Stimulated activated CD8-positive, alpha-beta memory T cell treated with anti-CD3 and anti-CD28 coated beads, Interleukin-12 subunit alpha, Interleukin-12 subunit beta, amount 100 ng/mL, for 24 hours (primary cell): ENCODE data around the gene RPS2.

Experiments used
- DNase-seq: peaks from one replicate; pipeline ENCODE4 v3.0.0-alpha.2; 2020; ENCODE audit errors: extremely low read depth

The RPS2 gene

DNA sequence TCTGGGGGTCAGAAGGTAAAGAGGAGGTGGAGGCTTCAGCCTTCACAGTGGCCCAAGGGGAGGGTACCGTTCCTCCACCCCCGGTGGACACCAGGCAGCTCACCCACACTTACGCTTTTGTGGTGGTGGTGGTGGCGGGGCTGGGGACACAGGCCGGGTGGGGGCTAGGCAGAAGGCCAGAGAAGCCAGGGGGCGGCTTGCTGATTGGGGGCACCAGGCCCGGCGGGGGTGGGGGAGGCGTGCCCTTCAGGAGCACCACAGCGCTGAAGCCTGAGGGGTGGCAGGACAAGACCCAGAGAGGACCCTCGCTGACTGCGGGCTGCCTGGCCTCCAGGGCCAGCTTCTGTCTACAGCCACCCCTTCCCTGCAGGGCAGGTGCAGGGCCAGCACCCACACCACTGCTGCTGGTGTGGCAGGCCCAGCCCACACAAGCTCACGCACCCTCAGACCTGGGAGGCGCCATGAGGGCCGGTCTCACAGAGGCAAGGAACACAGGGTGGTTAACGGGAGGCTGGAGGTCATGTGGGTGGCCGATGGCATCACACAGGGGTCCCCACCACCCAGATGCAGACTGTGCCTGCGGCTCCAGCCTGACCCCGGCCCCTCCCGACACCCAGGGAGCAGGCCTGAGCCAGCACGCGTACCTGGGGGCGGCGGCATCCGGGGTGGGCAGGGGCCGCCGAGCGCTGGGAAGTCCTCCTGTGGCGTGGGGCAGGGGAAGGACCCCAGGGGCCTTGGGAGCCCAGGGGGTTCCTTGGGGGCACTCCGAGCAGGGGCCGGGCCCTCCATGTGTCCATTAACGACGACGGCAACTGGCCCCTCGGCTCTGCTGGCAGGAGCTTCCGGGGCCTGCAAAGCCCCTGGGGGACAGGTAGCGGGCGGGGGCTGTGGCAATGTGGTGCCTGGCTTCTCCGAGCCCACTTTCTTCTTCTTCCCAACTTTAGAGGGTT, 34.5 kb upstream of the RPS2 start:
- no peak for DNase-seq

- no peak for DNase-seq
Observed at GRCh38 chr16:1998360-1998835, 33.8 kb upstream of the RPS2 start.

GRCh38 chr16:1997494-1998359, 33.1 kb upstream of the RPS2 start:
- no peak for DNase-seq

GRCh38 chr16:1993731-1994131, 29.1 kb upstream of the RPS2 start:
- no peak for DNase-seq

- no peak for DNase-seq
Observed at GRCh38 chr16:1992704-1993317, 28.2 kb upstream of the RPS2 start.

DNA sequence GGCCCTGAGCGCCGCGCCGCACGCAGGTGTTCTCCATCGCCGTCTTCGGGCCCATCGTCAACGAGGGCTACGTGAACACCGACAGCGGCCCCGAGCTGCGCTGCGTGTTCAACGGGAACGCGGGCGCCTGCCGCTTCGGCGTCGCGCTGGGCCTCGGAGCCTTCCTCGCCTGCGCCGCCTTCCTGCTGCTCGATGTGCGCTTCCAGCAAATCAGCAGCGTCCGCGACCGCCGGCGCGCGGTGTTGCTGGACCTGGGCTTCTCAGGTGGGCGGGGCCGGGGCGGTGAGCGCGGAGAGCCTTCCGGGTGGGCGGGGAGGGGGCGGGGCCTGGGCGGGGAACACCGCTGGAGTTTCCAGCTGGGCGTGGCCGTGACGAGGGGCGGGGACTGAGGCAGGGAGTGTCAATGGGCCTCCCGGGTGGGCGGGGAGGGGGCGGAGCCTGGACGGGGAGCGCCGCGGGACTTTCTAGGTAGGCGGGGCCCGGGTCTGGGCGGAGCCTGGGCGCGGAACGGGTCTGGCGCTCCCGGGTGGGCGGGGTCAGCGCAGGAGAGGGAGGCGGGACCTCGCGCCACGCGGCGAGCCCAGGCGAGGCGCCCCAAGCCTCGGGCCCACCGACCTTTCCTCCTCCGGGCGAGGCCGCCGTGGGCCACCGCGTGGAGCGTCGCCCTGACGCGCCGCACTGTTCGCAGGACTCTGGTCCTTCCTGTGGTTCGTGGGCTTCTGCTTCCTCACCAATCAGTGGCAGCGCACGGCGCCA, 27.5 kb upstream of the RPS2 start:
- peak; percentile 90 for DNase-seq

GRCh38 chr16:1991588-1991947, 26.9 kb upstream of the RPS2 start:
- no peak for DNase-seq

DNA sequence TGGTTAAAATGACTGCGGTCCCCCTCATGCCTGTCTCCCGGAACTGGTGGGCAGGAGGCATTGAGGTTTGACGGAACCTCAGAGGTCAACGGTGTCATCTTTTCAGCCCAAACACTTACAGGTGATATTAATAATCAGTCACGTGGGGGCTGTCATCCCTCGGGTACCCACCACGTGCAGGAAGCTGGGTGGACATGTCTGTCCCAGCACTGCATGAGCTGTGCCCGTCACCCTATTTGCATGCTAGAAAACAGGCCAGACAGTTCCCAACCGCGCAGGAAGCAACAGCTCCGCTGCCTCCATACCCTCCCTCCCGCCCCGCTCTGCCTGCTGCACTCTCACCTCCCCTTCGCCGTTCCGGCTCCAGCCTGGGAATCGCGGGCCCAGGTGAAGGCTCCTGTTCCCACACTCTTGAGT, 26.5 kb upstream of the RPS2 start:
- DNase-seq, result no peak

DNA sequence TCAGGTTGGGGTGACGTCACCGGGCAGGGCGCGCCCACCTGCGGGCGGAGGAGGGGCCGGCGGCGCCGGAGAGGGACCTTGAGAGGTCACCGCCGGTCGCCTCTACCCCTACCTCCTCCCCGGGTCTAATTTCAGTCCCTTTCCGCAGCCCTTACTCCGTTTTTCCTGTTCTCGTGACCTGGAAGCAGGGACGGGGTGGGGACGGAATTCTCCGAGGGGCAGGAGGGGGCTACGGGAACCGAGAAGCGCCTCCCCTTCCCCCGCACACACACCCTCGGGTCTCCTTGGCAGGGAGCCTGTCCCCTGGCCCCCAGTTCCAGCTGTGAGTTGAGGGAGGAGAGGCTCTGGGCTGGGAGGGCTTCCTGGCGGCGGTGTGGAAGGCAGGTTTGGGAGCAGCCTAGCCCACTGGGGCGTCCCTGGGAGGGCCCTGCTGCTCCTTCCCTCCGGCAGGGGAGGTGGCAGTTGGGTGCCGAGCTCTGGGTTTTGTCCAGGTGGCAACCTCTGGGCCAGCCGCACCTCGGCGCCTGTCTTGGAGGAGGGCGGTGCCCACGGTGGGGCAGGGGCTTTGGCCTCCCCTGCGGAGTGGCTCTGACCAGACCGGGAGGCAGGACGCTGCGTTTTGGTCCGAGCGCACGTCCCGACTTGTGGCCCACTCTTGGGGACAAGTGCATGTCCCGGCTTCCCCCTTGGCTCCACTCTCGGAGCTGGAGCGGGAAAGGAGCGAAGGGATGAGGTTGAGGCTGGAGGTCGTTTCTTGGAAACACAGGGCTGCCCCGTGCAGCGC, 25.9 kb upstream of the RPS2 start:
- no peak for DNase-seq

DNA sequence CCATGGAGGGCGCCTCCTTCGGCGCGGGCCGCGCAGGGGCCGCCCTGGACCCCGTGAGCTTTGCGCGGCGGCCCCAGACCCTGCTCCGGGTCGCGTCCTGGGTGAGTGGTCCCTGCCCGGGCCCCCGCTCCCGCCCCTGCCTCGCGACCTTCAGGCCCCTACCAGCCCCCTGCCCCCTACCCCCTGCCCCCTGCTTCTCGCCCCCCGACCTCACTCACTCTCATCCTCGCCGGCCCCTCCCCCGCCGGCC, 25.4 kb upstream of the RPS2 start:
- no peak for DNase-seq

DNA sequence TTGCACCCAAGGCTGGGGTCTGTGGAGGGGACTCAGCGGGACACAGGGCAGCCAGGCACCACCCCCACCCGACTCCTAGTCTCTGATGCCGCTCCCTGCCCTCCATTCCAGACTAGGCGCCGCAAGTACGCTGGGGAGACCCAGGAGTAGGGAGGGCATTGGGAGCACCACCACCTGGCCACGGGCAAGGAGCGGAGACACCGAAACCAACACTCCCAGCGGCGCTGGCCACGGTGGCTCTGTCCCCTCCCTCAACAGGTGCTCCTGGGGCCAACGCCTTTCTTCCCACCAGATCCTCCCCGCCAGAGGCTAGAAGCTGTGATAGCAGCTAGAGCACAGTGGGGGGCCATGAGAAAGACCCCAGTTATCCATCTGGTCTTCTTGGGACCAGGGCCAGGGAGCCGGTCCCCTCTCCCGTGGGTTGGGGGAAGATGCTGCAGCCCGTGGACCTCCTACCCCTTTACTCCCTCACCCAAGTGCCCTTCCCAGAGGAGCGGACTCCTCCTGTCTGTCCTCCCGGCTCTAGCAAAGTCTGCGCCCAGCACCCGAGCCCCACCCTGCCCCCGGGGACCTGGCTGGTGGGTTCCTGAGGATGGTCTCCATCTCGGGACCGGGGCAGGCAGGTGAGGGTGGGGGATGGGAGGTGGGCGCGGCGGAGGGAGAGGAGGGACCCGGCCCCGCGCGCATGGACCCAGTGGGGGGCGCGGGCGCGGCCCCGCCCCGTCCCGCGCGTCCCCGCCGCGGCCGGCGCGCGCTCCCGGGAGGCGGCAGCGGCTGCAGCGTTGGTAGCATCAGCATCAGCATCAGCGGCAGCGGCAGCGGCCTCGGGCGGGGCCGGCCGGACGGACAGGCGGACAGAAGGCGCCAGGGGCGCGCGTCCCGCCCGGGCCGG, 24.8 kb upstream of the RPS2 start, which contains the start of gene SYNGR3:
Gene SYNGR3 (plus strand): TSS at position 762 of the 892 bp plus-strand sequence. CDS start 133 bp downstream, outside the sequence.
- DNase-seq, result no peak

DNA sequence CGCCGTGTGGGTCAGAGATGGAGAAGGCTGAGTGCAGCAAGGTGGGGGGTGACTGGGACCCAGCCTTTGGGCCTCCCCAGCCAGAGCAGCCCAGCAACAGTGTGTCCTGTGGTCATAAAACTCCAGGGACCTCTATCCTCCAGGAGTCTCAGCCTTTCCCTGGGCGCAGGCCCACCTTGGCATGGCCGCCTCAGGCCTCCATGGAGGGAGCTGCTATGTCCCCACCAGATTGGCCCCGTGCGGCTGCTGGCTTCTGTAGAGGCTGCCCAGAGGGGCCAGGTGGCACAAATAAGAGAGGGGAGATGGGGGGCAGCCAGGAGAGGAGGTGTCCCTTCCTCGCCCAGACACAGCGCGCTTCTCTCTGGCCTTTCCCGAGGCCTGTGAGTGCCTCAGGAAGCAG, 22.6 kb upstream of the RPS2 start:
- DNase-seq, result no peak

- no peak for DNase-seq
Observed at GRCh38 chr16:1985466-1986150, 21.0 kb upstream of the RPS2 start.

DNA sequence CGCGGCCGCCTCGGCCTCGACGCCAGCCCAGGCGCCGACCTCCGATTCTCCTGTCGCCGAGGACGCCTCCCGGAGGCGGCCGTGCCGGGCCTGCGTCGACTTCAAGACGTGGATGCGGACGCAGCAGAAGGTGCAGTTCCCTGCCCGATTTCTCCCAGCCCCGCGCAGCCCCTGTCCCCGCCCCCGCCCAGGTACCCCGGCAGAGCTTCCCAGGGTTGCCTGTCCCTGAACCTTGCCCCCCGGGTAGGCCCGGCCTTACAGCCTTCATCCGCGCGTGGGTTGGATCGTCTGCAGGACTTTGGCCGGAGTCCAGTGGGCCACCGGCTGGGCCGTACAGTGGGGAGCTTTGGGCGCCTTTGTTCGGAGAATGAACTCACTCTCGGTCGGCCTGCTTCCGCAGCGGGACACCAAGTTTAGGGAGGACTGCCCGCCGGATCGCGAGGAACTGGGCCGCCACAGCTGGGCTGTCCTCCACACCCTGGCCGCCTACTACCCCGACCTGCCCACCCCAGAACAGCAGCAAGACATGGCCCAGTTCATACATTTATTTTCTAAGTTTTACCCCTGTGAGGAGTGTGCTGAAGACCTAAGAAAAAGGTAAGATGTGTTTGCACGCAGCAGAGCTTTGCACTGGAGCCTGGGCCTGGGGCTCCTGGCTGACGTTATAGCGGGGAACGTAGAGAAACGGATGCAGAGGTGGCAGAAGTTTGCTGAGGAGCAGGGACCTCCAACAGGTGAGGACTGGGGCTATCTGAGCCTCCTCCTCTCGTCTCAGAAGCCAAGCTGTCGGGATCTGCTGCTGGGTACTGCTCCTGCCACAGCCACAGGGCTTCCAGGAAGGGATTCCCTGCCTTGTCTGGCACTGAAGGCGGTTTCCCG, 20.0 kb upstream of the RPS2 start:
- DNase-seq, result no peak

GRCh38 chr16:1983544-1984346, 19.1 kb upstream of the RPS2 start, which contains the start of gene GFER:
Gene GFER, plus strand, starts transcription at chr16:1984193. Its CDS starts 26 bp downstream, at chr16:1984219.
- no peak for DNase-seq

DNA sequence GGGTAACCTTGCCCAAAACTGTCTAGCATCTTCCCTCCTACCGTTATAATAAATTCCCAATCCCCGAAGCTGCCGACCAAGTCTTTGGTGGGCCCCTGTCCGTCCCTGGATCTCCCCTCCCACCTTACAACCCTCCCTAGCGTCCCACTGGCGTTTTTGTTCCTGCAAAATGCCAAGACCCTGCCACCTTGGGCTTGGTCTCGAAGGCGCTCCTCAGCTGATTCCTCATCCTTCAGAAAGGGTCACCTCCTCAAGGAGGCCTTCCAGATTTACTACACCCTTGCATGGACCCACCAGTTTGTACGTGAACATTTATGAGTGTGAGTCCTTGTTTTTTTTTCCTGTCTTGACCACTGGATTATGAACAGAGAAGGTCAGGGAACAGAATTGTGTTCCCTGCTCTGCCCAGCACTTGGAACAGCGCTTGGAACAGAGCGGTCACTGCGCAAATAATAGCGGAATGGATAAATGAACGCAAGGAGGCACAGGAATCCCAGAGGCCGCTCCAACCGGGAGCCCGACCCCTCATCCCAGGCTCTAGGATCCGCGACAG, 18.4 kb upstream of the RPS2 start:
- no peak for DNase-seq

DNA sequence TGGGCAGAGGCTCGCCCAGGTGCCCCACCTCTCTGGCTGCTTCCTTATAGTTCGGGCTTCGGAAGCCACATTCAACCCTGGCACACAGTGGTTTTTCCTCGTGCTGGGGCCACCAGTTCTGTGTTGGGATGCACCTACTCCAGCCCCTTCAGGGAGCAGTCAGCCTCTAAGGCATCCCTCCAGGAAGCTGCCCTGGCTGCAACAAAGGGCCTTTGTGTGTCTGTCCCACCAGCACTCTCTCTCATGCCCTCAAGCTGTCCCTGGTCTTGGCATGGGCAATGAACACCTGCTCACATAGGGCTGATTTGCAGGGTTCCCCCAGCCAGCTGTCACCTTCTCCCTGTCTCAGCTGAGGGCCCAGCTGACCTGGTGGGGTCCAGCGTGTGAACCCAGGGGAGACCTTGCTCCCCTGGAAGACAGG, 17.4 kb upstream of the RPS2 start:
- no peak for DNase-seq
